ENCODE results near the gene KRTDAP. TPM values are rescaled to one million over a fixed set of nuclear protein-coding genes. Genes with fewer than 3 reads are reported as not detected.

Gene KRTDAP
- total and polyA plus RNA-seq, 9 of the 15 experiments (the other 6 are each of a cell fraction or from before 2014, with no cell fraction given), result not detected

DNA sequence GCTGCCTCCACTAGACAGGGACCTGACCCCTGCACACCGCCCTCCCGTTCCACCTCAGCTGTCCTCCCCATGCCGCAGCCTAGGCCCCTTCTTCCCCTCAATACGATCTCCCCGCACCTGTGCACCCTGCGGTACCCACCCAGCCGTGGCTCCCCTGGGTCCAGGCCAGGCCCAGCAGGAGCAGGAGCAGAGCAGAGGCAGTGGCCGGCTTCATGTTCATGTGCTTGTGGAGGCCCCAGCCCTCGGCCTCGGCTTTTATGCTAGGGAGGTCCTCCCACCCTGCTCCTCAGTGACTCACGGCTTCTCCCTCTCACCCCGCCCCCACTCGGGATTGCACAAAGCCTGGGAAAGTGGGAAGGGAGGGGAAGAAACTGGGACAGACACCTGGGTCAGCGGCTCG lies 11.4 kb upstream of the KRTDAP start (continued):
- no peak for TF ChIP-seq ZNF639 (CRISPR knock-in tag; conservative IDR thresholded peaks at IDR 0.05 in 1 of 2, IDR thresholded peaks at IDR 0.05 in 1 of 2)
- TF ChIP-seq, protein P1, sequence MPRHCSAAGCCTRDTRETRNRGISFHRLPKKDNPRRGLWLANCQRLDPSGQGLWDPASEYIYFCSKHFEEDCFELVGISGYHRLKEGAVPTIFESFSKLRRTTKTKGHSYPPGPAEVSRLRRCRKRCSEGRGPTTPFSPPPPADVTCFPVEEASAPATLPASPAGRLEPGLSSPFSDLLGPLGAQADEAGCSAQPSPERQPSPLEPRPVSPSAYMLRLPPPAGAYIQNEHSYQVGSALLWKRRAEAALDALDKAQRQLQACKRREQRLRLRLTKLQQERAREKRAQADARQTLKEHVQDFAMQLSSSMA (CRISPR knock-in tag; IDR thresholded peaks at IDR 0.05), result no peak
- no peak for TF ChIP-seq ARID3A (IDR thresholded peaks at IDR 0.05; ENCODE audit: borderline replicate concordance, low read depth, low read length)
- no peak for TF ChIP-seq THRB (CRISPR knock-in tag; conservative IDR thresholded peaks at IDR 0.05)

Measured in K562 (cell line).